ENCODE measurements around the gene RPS15.
"Not testable (repeated sequence)": the region's sequence is repeated elsewhere in the genome, so short reads cannot be mapped to it uniquely, and the experiment has no call there.

Gene RPS15

DNA sequence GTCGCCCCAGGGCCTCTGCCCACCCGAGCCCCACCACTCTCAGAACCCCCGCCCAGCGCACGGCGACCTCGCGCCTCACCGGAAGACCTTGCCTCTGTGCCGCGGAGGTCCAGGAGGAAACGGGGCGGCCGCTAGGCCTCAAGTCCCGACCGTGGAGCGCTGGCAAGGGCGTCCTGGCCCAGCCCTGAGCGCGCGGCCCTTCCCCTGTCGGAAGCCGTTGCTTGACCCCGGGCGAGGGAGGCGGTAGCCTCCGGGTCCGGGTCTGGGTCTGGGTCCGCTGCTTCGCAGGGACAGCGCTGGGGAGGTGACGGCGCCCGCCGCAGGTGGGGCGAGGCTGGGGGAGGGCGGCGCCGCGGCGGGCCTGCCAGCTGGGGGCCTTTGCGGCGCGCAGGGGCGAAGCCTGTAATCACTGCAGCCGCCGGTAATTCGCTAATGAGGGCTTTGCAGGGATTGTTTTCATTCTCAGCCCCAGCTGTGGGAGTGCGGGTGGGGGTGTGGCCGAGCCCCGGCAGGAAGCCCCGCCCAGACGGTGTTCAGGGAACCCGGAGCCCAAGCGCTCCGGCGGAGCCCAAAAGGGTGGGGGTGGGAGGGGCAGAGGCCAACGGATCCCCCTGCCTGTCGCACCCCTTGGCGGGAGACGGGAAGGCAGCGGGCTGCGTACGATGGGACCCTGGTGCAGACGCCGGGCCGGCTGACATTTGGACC lies 32.3 kb downstream of the RPS15 start:
- no peak for DNase-seq (ENCODE audit: low read depth)

DNA sequence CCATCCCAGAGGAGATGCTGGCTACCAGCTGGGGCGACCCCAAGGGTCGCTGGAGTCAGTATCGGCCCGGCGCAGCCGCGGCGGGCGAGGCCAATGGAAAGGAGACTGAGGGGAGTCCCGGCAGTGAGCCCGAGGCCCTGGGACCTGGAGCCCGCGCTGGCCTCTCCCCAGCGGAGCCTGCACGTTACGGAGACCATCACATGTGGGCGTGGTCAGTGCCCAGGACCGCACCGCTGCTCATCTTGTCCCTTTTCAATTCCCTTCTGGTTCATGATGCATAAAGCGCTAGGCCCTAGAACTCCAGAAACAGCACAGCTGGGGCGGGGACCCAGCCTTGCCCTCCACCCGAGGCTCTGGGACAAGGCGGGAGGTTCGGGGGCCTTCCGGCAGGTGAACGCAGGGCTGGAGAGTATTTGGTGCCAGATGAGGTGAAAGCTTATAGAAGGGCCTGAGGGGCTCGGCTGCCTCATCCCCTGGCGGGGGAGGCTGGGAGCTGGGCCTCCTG lies 32.9 kb downstream of the RPS15 start:
- DNase-seq (ENCODE audit: low read depth) = no peak

DNA sequence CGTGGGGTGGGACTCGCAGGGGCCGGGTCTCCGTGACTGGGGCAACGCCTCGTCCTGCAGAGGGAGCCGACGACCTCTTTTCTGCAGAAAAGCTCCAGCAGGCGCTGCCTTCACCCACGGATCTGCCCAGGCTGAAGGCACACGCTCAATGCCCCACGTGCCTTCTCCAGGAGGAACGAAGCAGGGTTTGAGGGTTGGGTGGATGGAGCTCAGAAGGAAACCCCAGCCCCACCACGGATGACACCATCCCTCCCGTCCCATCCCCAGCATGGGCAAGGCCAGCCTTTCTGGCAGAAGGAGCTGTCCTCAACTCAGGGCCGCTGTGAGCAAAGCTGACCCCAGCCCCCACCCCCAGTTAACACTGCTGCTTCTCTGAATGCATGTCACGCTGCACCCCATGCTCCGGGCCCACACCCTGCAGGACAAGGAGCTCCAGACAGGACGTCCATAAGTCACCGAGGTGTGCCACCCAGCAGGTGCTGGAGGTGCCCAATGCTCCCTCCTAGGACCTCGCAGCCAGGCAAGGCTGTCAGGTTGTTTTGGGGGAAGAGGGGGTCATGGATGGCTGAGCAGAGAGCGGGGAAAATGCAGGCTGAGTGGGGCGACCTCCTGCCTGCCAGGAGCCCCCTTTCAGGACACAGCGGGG lies 33.4 kb downstream of the RPS15 start:
- DNase-seq (ENCODE audit: low read depth) = no peak

- no peak for DNase-seq (ENCODE audit: low read depth)
These were observed 34.3 kb downstream of the RPS15 start for GRCh38 chr19:1472231-1473084.

DNA sequence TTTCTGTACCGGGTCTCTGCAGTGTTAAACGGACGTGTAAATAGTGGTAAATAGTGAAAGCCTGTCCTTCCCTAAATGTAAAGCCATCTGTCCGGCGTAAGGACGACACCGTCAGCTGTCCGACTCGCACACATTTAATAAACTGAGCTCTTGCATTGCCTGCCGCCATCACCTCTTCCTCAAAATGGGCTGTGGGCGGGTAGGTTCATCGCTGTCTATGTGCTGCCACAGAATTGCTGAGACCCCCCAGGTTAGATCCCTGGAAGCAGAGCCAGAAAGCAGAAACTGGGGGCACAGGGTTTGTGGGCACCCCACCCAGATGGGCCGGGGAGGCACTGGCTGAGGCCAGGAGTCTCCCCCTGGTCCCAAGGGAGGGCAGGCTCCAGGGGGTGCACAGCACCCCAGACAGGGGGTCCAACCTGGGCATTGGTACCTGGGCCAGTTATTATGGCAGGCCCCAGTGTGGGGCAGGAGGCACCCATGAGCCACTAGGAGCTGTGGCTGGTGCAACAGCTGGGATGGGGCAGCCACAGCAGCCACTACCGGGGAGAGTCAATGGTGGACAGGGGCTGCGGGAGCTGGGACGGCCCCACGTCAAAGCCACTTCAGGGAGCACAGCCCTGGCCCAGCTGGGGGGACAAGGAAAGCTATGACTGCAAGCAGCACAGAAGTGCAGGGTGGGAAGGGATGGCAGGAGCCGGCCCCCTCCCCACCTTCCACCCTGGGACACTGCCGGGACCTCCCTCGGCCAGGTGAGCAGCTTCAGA lies 35.1 kb downstream of the RPS15 start:
- DNase-seq (ENCODE audit: low read depth) = no peak

GRCh38 chr19:1474011-1474764 lies 36.0 kb downstream of the RPS15 start:
- DNase-seq (ENCODE audit: low read depth) = no peak

- no peak for DNase-seq (ENCODE audit: low read depth)
These were observed 36.7 kb downstream of the RPS15 start for GRCh38 chr19:1474765-1475351.

GRCh38 chr19:1475751-1476437 lies 37.7 kb downstream of the RPS15 start:
- no peak for DNase-seq (ENCODE audit: low read depth)

GRCh38 chr19:1477056-1477455 lies 38.9 kb downstream of the RPS15 start:
- not testable (repeated sequence) for DNase-seq (ENCODE audit: low read depth)

DNA sequence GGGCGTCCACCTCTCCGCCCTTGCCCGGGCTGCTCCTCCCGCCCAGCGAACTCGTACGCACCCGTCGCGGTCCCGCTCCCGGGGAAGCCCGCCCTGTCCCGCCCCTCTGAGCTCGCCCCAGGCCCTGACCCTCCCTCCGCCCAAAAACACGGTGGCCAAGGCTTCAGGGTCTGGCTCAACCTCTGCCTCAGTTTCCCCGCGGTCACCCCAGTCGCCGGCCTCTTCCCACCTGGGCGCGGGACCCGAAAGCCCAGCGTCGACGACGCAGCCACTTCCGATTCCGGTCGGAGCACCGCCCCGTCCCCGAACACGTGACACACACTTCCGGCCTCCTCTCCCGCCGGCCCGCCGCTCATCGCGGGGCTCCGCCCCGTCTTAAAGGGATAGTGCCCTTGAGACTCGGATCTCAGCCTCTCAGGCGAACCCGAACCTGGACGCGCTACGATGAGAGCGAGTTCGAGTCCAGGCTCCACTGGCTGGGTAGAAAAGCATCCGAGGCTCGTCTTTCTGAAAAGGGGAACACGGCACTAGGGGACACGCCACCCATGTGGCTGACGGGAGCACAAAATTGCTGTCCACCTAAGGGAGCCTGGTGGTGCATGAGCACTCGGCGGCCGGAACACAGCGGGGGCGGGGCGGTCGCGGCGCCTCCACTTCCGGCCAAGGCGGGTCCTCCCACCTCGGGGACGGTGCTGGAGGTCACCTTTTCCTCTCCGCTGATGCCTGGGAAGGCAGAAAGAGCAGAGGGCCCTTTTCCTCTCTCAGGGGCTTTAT lies 40.9 kb downstream of the RPS15 start, which contains the start of gene C19orf25:
C19orf25 (minus strand) TSS at position 282 of the 774 bp plus-strand sequence. CDS start 312 bp downstream, outside the sequence.
- no peak for DNase-seq (ENCODE audit: low read depth)

DNA sequence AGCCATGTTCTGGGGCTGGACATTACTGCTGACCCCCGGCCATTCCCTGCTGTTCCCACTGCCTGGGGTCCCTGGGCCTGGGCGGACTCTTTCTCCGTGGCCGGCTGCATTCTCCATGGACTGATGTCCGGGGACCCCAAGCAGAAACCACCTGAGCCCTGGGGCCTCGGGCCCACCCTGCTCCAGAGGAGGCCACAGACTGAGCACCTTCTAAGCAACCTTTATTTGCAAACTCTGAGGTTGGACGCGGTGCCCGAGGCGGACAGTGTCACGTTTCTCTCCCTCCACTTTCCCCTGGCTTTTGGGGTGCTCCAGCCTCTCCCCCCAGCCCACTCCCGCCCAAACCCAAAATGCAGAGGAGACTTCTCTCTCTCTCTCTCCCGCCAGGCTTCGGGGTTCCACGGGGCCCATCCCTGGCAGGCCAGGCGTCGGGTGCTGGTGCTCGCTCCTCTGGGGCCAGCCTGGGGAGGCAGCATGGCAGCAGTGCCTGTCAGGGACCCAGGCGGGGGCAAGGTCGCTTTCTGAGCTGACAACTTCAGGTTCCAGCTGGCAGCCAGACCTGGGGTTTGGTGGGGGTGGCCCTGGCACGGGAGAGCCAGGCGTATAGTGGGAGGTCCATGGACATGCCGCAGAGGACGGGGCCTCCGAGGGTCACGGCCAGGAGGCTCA lies 43.2 kb downstream of the RPS15 start:
- DNase-seq (ENCODE audit: low read depth) = no peak

- DNase-seq (ENCODE audit: low read depth) = no peak
These were observed 43.7 kb downstream of the RPS15 start for GRCh38 chr19:1481893-1482360.

DNA sequence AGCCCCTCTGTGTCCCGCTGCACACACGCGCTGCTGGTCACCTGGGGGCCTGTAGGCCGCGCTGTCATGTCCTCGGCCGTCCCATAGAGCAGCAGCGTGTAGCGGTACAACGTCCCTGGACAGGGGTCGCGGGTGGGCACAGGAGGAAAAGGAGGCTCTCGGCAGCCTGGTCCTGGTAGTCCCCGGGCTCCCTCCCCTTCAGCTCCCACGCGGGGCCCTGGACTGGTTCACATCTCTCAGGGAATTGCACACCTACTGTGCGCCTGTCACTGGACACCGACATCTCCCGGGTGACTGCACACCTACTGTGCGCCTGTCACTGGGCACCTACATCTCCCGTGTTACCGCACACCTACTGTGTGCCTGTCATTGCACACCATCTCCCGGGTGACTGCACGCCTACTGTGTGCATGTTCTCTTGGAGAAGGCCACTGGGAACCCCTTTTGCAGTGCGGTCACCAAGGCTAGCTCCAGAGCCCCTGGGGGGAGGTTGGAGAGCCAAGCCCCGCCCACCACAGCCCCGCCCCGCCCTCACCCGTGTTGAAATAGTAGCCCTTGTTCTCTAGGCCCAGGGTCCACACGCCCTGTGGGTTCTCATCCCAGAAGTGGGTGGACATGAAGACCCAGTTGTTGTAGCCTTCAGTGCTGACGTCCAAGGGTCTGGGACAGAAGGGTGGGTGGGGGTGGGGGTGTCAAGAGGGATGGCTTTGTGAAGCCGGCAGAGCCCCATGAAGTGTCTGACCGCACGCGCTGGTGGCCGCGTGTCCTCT lies 44.4 kb downstream of the RPS15 start:
- DNase-seq (ENCODE audit: low read depth) = no peak

DNA sequence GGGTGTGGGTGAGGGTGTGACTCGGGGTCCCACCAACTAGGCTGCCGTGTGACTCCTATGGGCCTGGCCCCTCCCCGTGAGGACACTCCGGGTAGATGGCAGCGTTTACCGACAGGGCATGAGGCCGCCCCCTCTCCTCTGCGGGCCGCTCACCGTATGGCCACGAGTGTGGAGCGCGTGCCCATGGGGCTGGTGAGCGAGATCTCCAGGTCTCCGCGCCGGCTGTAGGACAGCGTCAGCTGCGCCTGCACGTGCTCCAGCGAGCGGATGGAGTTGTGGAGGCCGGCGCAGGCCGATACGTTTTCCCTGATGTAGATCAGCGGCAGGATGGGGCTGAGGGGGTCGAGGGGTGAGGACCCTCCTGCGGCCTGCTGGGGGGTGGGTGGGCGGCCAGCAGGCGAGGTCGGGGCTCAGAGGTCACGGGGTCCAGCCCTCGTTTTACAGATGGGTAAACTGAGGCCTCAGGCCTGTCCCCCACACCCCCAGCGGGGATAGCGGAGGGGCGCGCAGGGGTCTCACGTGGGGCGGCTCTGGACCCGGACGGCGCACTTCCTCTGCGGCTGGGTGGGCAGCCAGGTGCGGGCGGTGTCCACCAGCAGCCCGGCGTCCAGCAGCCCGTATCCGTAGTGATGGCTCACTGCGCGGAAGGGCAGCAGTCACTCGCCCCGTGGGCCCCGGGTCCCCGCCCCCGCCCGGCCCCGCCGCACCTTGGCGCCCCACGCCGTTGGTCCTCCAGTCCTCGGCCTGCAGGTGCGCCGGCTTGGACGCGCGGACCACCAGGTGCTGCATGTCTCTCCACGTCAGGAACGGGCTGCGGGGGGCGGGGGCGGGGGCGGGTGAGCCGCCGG lies 45.2 kb downstream of the RPS15 start:
- no peak for DNase-seq (ENCODE audit: low read depth)

DNA sequence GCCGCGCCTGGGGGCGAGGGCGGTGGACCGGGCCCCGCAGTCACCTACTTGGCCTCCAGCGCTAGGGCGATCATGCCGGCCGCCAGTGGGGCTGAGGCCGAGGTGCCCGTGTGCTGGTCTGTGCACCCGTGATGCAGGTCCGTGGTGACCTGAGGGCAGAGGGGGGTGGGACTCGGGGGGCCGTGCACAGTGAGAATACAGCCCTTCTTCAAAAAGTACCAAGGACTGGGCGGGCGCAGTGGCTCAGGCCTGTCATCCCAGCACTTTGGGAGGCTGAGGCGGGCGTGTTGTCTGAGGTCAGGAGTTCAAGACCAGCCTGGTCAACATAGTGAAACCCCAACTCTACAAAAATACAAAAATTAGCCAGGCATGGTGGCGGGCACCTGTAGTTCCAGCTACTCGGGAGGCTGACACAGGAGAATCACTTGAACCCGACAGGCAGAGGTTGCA lies 45.8 kb downstream of the RPS15 start:
- no peak for DNase-seq (ENCODE audit: low read depth)

DNA sequence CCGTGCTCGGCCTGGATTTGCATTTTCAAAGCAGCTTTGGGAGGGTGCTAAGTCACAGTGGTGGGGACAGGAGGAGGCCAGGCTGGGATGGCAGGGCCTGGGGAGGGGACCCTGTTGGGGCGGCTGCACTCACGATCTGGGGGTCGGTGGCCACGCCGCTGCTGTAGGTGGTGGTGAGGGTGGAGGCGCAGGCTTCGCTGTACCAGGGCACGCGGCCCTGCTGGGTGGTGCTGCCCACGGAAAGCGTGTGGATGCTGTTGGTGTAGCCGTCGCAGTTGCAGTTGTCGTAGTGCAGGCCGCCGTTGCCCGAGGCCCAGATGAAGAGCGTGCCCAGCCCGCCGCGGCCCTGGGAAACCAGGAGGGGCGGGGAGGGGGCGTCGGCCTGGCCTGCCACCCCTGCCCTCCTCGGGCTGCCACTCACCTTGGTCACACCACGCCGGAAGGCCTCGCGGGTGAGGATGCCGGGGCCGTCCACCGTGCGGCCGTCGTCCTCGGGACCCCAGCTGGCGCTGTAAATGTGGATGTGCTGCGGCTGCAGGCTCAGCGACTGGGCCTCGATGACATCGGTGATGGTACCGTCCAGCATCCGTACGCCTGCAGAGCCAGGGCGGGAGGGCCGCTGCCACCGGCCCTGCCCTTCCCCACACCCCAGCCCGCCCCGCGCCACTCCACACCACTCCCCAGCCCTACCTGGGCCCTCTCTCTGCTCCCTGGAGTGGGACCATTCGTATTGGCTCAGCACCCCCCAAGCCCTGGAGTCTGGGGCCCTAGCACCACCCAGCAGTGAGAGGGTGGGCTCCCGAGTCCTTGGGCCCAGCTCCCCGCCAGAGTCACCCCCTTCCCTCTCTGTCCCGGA lies 48.8 kb downstream of the RPS15 start:
- DNase-seq (ENCODE audit: low read depth) = no peak

Measured in HS-5 (cell line).